ENCODE data around the gene COL27A1.

Gene COL27A1

GRCh38 chr9:114153761-114154599 is 1.4 kb upstream of the COL27A1 start:
- no peaks in the 10 kb centered on the region for H3K9me3 ChIP-seq (ENCODE audit: control insufficient read depth, low read length)
- H3K9ac ChIP-seq (ENCODE audit: low read length) = no peak overlapping the region
- no peaks in the 10 kb centered on the region for H3K36me3 ChIP-seq (ENCODE audit: control insufficient read depth, insufficient read depth, low read length, severe bottlenecking)
- peaks cover 16% of the 10 kb centered on the region for H3K27me3 ChIP-seq (replicated peaks; ENCODE audit: control insufficient read depth, insufficient read depth, low read length)
- peak; percentile 67 for DNase-seq (ENCODE audit: low read depth)
- H3K4me1 ChIP-seq (ENCODE audit: control insufficient read depth, insufficient read depth, low read length) = peaks cover 30% of the 10 kb centered on the region
- H3K4me3 ChIP-seq (ENCODE audit: low read length) = peak overlapping the region; percentile 62

GRCh38 chr9:114154600-114155102 is 686 bp upstream of the COL27A1 start:
- peak overlapping the region; percentile 88 for H3K4me3 ChIP-seq (ENCODE audit: low read length)
- no peaks in the 10 kb centered on the region for H3K36me3 ChIP-seq (ENCODE audit: control insufficient read depth, insufficient read depth, low read length, severe bottlenecking)
- no peaks in the 10 kb centered on the region for H3K9me3 ChIP-seq (ENCODE audit: control insufficient read depth, low read length)
- peaks cover 29% of the 10 kb centered on the region for H3K4me1 ChIP-seq (ENCODE audit: control insufficient read depth, insufficient read depth, low read length)
- H3K9ac ChIP-seq (ENCODE audit: low read length) = no peak overlapping the region
- H3K27me3 ChIP-seq (replicated peaks; ENCODE audit: control insufficient read depth, insufficient read depth, low read length) = peaks cover 13% of the 10 kb centered on the region
- no peak for DNase-seq (ENCODE audit: low read depth)

GRCh38 chr9:114155995-114156656 is 789 bp downstream of the COL27A1 start:
- H3K9ac ChIP-seq (ENCODE audit: low read length) = peak overlapping the region; percentile 85
- peak; percentile 73 for DNase-seq (ENCODE audit: low read depth)
- no peaks in the 10 kb centered on the region for H3K36me3 ChIP-seq (ENCODE audit: control insufficient read depth, insufficient read depth, low read length, severe bottlenecking)
- peaks cover 13% of the 10 kb centered on the region for H3K27me3 ChIP-seq (replicated peaks; ENCODE audit: control insufficient read depth, insufficient read depth, low read length)
- peak overlapping the region; percentile 88 for H3K4me3 ChIP-seq (ENCODE audit: low read length)
- H3K4me1 ChIP-seq (ENCODE audit: control insufficient read depth, insufficient read depth, low read length) = peaks cover 27% of the 10 kb centered on the region
- H3K9me3 ChIP-seq (ENCODE audit: control insufficient read depth, low read length) = no peaks in the 10 kb centered on the region

GRCh38 chr9:114156657-114157421 is 1.5 kb downstream of the COL27A1 start:
- peaks cover 13% of the 10 kb centered on the region for H3K27me3 ChIP-seq (replicated peaks; ENCODE audit: control insufficient read depth, insufficient read depth, low read length)
- H3K9me3 ChIP-seq (ENCODE audit: control insufficient read depth, low read length) = no peaks in the 10 kb centered on the region
- H3K36me3 ChIP-seq (ENCODE audit: control insufficient read depth, insufficient read depth, low read length, severe bottlenecking) = no peaks in the 10 kb centered on the region
- peak overlapping the region; percentile 88 for H3K4me3 ChIP-seq (ENCODE audit: low read length)
- H3K4me1 ChIP-seq (ENCODE audit: control insufficient read depth, insufficient read depth, low read length) = peaks cover 28% of the 10 kb centered on the region
- H3K9ac ChIP-seq (ENCODE audit: low read length) = peak overlapping the region; percentile 84
- DNase-seq (ENCODE audit: low read depth) = peak; percentile 89

GRCh38 chr9:114157516-114158176 is 2.3 kb downstream of the COL27A1 start:
- Histone ChIP-seq H3K27me3 (replicated peaks; ENCODE audit: control insufficient read depth, insufficient read depth, low read length) (peaks cover 11% of the 10 kb centered on the region), H3K9ac (ENCODE audit: low read length) (no peak overlapping the region), H3K4me3 (ENCODE audit: low read length) (peak overlapping the region; percentile 88), H3K9me3 (ENCODE audit: control insufficient read depth, low read length) (no peaks in the 10 kb centered on the region), H3K4me1 (ENCODE audit: control insufficient read depth, insufficient read depth, low read length) (peaks cover 36% of the 10 kb centered on the region), H3K36me3 (ENCODE audit: control insufficient read depth, insufficient read depth, low read length, severe bottlenecking) (no peaks in the 10 kb centered on the region)
- peak; percentile 32 for DNase-seq (ENCODE audit: low read depth)

GRCh38 chr9:114158482-114159130 is 3.3 kb downstream of the COL27A1 start:
- no peaks in the 10 kb centered on the region for H3K9me3 ChIP-seq (ENCODE audit: control insufficient read depth, low read length)
- H3K36me3 ChIP-seq (ENCODE audit: control insufficient read depth, insufficient read depth, low read length, severe bottlenecking) = no peaks in the 10 kb centered on the region
- peaks cover 10% of the 10 kb centered on the region for H3K27me3 ChIP-seq (replicated peaks; ENCODE audit: control insufficient read depth, insufficient read depth, low read length)
- DNase-seq (ENCODE audit: low read depth) = no peak
- peaks cover 41% of the 10 kb centered on the region for H3K4me1 ChIP-seq (ENCODE audit: control insufficient read depth, insufficient read depth, low read length)
- no peak overlapping the region for H3K4me3 ChIP-seq (ENCODE audit: low read length)
- no peak overlapping the region for H3K9ac ChIP-seq (ENCODE audit: low read length)

GRCh38 chr9:114159691-114160090 is 4.4 kb downstream of the COL27A1 start:
- no peak overlapping the region for H3K4me3 ChIP-seq (ENCODE audit: low read length)
- no peak overlapping the region for H3K9ac ChIP-seq (ENCODE audit: low read length)
- no peaks in the 10 kb centered on the region for H3K9me3 ChIP-seq (ENCODE audit: control insufficient read depth, low read length)
- DNase-seq (ENCODE audit: low read depth) = no peak
- peaks cover 2% of the 10 kb centered on the region for H3K36me3 ChIP-seq (ENCODE audit: control insufficient read depth, insufficient read depth, low read length, severe bottlenecking)
- H3K27me3 ChIP-seq (replicated peaks; ENCODE audit: control insufficient read depth, insufficient read depth, low read length) = peaks cover 3% of the 10 kb centered on the region
- H3K4me1 ChIP-seq (ENCODE audit: control insufficient read depth, insufficient read depth, low read length) = peaks cover 37% of the 10 kb centered on the region

- H3K4me1 ChIP-seq (ENCODE audit: control insufficient read depth, insufficient read depth, low read length) = peaks cover 33% of the 10 kb centered on the region
- no peak for DNase-seq (ENCODE audit: low read depth)
- H3K9ac ChIP-seq (ENCODE audit: low read length) = no peak overlapping the region
- H3K36me3 ChIP-seq (ENCODE audit: control insufficient read depth, insufficient read depth, low read length, severe bottlenecking) = peaks cover 16% of the 10 kb centered on the region
- H3K4me3 ChIP-seq (ENCODE audit: low read length) = no peak overlapping the region
- H3K27me3 ChIP-seq (replicated peaks; ENCODE audit: control insufficient read depth, insufficient read depth, low read length) = no peaks in the 10 kb centered on the region
- no peaks in the 10 kb centered on the region for H3K9me3 ChIP-seq (ENCODE audit: control insufficient read depth, low read length)
Observed at GRCh38 chr9:114161513-114161912, 6.2 kb downstream of the COL27A1 start.

GRCh38 chr9:114163517-114163951 is 8.2 kb downstream of the COL27A1 start:
- H3K36me3 ChIP-seq (ENCODE audit: control insufficient read depth, insufficient read depth, low read length, severe bottlenecking) = peaks cover 25% of the 10 kb centered on the region
- DNase-seq (ENCODE audit: low read depth) = peak; percentile 81
- peak overlapping the region; percentile 20 for H3K4me3 ChIP-seq (ENCODE audit: low read length)
- peaks cover 26% of the 10 kb centered on the region for H3K4me1 ChIP-seq (ENCODE audit: control insufficient read depth, insufficient read depth, low read length)
- peak overlapping the region; percentile 43 for H3K9ac ChIP-seq (ENCODE audit: low read length)
- H3K9me3 ChIP-seq (ENCODE audit: control insufficient read depth, low read length) = no peaks in the 10 kb centered on the region
- H3K27me3 ChIP-seq (replicated peaks; ENCODE audit: control insufficient read depth, insufficient read depth, low read length) = no peaks in the 10 kb centered on the region

GRCh38 chr9:114164191-114164794 is 9.0 kb downstream of the COL27A1 start:
- Histone ChIP-seq H3K4me3 (ENCODE audit: low read length) (no peak overlapping the region), H3K9ac (ENCODE audit: low read length) (peak overlapping the region; percentile 43), H3K27me3 (replicated peaks; ENCODE audit: control insufficient read depth, insufficient read depth, low read length) (no peaks in the 10 kb centered on the region), H3K9me3 (ENCODE audit: control insufficient read depth, low read length) (no peaks in the 10 kb centered on the region), H3K4me1 (ENCODE audit: control insufficient read depth, insufficient read depth, low read length) (peaks cover 27% of the 10 kb centered on the region), H3K36me3 (ENCODE audit: control insufficient read depth, insufficient read depth, low read length, severe bottlenecking) (peaks cover 30% of the 10 kb centered on the region)
- no peak for DNase-seq (ENCODE audit: low read depth)

Measured in adipocyte (in vitro differentiated cells).